Sigmoid colon (tissue), 3 donors: ENCODE data around the gene TMTC2.

ENCODE experiments used
- CTCF ChIP-seq, 4 experiments: fragments of 450-650 bp in 3 of 4; fragments of 200-600 bp in 1 of 4; IDR thresholded peaks; one replicate each; pipeline ENCODE4 v1.5.1; 2016 to 2019; ENCODE audit warnings: antibody characterized with exemption in 4 of 4, mild to moderate bottlenecking in 3 of 4, moderate library complexity in 2 of 4
- POLR2A ChIP-seq, 2 donors: fragments of 450-650 bp; IDR thresholded peaks; one replicate each; pipeline ENCODE4 v1.6.1; 2016; ENCODE audit warnings: antibody characterized with exemption in 2 of 2, mild to moderate bottlenecking in 2 of 2, moderate library complexity in 2 of 2

- TF ChIP-seq CTCF (IDR thresholded peaks at IDR 0.05) = no peak
- no peak for TF ChIP-seq POLR2A (IDR thresholded peaks at IDR 0.05)
Observed at GRCh38 chr12:82842480-82842879, 155.8 kb downstream of the TMTC2 start.
